Mucosa of stomach (tissue), 1 donor: Measurements from ENCODE around the gene ACSBG1.

Source experiments
- H3K27me3 ChIP-seq: one replicate; pipeline ENCODE4 v1.7.0; 2013; ENCODE audit warnings: mild to moderate bottlenecking, low read length; ENCODE audit not compliant: control insufficient read depth, insufficient read depth
- H3K36me3 ChIP-seq: one replicate; pipeline ENCODE4 v1.7.0; 2013; ENCODE audit warnings: low read length; ENCODE audit not compliant: control insufficient read depth, insufficient read depth
- H3K4me1 ChIP-seq: one replicate; pipeline ENCODE4 v1.7.0; 2013; ENCODE audit warnings: mild to moderate bottlenecking, low read length; ENCODE audit not compliant: control insufficient read depth, insufficient read depth
- H3K4me3 ChIP-seq: one replicate; pipeline ENCODE4 v1.7.0; 2013; ENCODE audit warnings: low read length
- H3K9ac ChIP-seq: one replicate; pipeline ENCODE4 v1.7.0; 2013; ENCODE audit warnings: mild to moderate bottlenecking, low read length, moderate library complexity
- H3K9me3 ChIP-seq: one replicate; pipeline ENCODE4 v1.7.0; 2013; ENCODE audit warnings: mild to moderate bottlenecking, low read length, moderate library complexity; ENCODE audit not compliant: control insufficient read depth
- donor health status: Pancreatic carcinoma.

Gene ACSBG1

DNA sequence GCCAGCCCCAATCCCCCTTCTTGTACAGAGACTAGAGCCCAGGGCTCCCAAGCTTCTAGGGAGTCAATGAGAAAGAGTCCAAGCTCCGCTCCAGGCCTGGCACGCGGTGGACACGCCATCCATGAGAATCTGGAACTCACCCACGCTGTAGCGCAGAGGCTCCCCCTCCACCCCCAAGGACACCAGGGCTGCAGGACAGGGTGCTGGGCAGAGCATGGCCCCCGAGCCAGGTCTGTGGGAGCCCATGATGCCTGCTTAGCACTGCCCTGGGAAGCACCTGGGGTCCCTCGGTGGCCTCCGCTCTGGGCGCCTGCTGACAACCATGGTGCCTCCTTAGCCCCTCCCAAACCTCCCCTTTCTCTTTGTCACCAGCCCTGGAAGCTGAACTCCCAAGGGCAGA, 28.5 kb downstream of the ACSBG1 start:
- Histone ChIP-seq H3K4me3 (no peak overlapping the region), H3K27me3 (peaks cover 5% of the 10 kb centered on the region), H3K9ac (no peak overlapping the region), H3K4me1 (peaks cover 25% of the 10 kb centered on the region), H3K36me3 (no peaks in the 10 kb centered on the region), H3K9me3 (no peaks in the 10 kb centered on the region)

DNA sequence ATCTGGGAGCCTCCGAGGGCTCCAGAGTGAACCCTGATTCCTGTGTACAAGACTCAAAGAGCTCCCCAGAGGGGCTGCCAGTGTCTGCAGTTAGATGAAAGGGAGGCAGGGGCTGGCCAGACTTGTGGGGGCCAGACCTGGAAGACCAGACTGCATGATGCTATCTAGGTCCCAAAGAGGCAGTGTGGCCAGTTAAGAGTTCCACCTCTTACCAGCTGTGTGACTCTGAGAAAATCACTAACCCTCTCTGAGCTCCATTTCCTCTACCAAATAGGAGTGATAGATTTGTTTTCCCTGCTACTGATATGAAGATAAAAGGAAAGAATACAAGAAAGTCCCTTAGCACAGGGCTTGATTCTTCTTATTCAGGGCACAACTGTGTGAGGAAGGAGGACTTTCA, 29.0 kb downstream of the ACSBG1 start:
- Histone ChIP-seq H3K9ac (no peak overlapping the region), H3K36me3 (no peaks in the 10 kb centered on the region), H3K27me3 (peaks cover 5% of the 10 kb centered on the region), H3K4me1 (peaks cover 20% of the 10 kb centered on the region), H3K9me3 (no peaks in the 10 kb centered on the region), H3K4me3 (no peak overlapping the region)

DNA sequence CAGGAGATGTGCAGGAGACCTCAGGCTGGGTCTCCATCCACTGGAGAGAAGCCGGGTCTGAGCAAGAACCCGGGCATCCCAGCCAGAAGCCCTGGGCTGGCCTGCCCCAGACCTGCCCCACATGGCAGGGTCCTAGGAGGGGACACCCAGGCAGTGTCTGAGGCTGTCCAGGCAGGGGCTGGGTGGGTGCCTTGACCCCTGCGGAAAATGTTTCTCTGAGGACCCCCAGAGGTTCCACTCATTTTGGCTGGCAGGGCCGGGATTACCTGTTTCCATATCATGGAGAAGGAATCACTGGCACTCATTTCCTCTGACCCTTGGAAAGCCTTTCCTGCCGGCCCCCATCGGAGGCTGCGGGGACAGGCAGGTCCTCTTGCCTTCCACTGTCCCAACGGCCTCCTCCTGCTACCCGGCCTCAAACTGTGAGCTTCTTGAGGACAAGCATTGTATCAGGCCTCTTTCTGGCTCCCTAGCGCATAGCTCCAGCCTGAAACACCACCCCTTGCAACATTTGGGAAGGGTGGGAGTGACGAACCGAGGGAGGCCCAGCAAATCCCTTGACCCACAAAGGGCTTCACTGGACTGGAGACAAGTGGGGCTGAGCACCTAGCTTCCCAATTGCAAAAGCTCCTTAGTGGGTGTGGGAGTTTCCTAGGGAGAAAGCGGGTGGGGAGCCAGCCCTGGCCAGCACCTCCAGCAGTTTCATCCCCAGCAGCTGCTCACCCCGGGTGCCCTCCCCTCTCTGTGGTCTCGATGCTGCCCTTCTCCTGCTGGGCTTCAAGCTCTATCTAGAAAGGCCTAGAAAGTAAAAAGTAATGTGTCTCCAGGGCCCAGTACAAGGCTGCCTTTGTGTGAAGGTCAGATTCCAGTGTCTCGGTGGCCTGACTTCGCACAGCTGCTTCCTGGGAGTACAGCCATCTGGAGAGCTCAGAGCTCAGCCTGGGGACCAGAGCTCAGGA, 29.7 kb downstream of the ACSBG1 start:
- Histone ChIP-seq H3K36me3 (no peaks in the 10 kb centered on the region), H3K4me1 (peaks cover 13% of the 10 kb centered on the region), H3K9me3 (no peaks in the 10 kb centered on the region), H3K9ac (no peak overlapping the region), H3K4me3 (no peak overlapping the region), H3K27me3 (peaks cover 5% of the 10 kb centered on the region)

DNA sequence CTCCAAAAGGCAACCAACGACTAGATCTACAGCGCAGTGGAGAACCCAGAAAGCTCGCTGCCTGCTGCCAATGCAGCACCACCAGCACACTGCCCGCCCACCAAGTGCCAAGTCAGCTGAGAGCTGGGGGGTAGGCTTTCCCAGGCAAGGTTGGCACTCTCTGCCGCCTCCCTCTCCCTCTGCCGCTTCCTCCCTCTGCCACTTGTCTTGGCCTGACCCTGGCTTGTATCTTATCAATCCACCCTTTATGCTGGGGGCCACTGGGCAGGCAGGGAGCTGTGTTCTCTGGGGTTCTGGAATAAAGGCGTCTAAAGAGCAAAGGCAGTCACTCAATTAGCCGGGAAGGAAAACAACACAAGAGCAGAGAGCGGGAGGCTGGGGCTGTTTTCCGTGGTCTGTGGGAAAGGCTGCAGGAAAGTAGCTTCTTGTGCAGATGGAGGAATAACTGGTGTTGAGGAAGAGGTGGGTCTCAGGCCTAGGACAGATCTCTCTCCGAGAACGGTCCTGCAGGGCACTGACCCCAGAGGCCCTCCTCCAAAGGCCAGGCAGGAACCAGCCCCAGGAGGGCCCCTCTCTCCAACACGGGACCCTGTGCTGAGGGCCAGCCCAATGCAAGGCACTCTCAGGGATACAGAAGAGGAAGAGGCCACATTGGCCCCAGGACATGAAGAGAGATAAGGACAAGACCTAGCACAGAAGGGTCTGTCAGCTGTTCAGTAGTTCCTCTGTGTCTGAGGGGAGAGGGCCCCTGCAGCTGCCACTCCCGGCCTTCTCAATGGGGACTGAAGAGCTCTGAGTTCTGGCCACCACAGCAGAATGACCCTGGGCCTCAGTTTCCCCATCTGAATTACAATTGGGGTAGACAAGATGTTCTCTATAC, 30.8 kb downstream of the ACSBG1 start:
- no peak overlapping the region for H3K9ac ChIP-seq
- H3K27me3 ChIP-seq, result peaks cover 5% of the 10 kb centered on the region
- H3K9me3 ChIP-seq, result no peaks in the 10 kb centered on the region
- no peaks in the 10 kb centered on the region for H3K36me3 ChIP-seq
- peaks cover 5% of the 10 kb centered on the region for H3K4me1 ChIP-seq
- no peak overlapping the region for H3K4me3 ChIP-seq

DNA sequence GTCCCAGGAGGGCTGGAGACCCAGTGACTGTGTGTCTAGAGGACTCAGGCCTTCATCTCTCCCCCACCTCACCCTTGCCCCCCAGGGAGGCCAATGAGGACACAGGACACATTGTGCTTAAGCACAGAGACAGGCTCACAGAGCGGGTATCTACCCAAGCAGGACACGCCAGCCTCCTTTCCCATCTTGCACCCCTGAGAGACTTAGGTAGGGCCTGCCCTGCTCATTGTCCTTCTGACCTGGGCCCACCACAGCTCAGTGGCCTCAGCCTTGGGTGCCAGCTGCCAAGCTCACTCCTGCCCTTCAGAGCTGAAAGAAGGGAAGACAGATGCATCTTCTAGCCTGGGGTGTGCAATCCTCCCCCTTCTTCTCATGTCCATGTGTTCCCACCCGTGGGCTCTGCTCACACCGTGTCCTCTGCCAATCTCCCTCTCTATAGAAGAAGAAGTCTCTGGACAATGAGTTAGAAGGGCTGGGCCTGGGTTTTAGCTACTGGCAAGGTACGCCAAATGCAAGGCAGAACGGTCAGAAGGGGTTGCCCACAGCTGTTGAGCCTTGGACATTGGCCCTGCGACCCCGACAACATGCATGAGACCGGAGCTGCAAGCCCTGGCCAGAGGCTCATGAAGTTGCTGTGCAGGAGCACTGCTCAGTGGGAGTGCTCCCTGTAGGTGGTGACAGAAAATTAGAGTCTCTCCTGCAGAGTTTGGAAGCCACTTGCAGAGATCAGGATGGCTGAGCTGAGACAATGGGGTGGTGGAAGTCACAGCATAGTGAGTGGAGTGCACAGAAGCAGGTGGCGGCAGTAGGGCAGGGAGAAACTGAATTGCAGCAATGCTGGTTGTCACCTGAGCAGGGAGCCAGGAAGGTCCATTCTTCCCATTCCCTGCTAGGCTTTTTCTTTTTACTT, 32.8 kb downstream of the ACSBG1 start:
- peaks cover 5% of the 10 kb centered on the region for H3K4me1 ChIP-seq
- H3K27me3 ChIP-seq, result peaks cover 5% of the 10 kb centered on the region
- H3K36me3 ChIP-seq, result no peaks in the 10 kb centered on the region
- no peaks in the 10 kb centered on the region for H3K9me3 ChIP-seq
- H3K4me3 ChIP-seq, result no peak overlapping the region
- no peak overlapping the region for H3K9ac ChIP-seq

DNA sequence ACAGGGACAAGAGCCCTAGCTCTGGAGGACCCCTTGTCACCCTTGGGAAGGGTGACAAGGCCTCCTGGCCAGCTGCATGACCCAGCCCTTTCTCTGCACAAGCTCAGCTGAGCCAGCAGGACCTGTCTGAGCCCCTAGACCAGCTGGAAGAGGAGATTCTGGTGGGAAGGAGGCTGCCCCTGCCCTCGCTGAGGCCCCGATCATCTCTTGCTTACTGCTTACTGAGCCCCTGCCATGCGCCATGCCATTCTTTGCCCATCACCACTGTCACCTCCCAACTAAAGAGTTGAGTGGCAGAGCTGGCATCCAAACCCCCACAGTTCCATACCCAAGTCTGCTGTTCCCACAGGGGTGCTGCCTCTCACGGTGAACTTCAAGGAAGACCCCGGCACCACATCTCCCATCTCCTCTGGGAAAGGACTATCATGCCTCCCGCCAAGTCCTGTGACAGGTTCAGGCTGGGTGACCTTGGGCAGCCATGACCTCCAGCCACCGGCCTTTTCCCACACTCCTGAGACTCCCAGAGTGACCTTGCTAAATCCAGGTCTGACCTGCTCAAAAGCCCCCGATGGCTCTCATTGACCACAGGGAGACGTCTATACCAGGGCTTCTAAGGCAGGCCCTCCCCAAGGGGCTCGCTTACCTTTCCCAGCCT, 34.0 kb downstream of the ACSBG1 start:
- H3K9me3 ChIP-seq, result no peaks in the 10 kb centered on the region

DNA sequence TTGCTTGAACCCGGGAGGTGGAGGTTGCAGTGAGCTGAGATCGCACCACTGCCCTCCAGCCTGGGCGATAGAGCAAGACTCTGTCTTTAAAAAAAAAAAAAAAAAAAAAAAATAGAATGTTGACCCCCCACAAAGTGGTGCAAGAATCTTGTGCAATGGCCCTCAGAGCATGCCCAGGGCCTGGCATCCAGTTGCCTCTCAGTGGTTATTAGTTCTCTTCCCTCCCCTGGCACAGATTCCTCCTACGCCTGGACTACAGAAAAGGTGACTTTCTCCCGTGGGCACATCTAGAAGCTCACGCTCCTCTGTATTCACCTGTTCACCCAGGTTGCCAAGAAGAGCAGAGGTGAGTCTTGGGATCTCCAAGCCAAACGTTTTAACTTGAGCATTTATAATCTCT, 36.7 kb downstream of the ACSBG1 start:
- H3K9me3 ChIP-seq, result no peaks in the 10 kb centered on the region
- peaks cover 9% of the 10 kb centered on the region for H3K27me3 ChIP-seq
- H3K36me3 ChIP-seq, result no peaks in the 10 kb centered on the region
- no peak overlapping the region for H3K4me3 ChIP-seq
- no peaks in the 10 kb centered on the region for H3K4me1 ChIP-seq
- H3K9ac ChIP-seq, result no peak overlapping the region

More for the DNA sequence above, 34.0 kb downstream of the ACSBG1 start:
- no peak overlapping the region for H3K4me3 ChIP-seq
- peaks cover 5% of the 10 kb centered on the region for H3K27me3 ChIP-seq
- H3K4me1 ChIP-seq, result peaks cover 5% of the 10 kb centered on the region
- H3K9ac ChIP-seq, result no peak overlapping the region
- H3K36me3 ChIP-seq, result no peaks in the 10 kb centered on the region

DNA sequence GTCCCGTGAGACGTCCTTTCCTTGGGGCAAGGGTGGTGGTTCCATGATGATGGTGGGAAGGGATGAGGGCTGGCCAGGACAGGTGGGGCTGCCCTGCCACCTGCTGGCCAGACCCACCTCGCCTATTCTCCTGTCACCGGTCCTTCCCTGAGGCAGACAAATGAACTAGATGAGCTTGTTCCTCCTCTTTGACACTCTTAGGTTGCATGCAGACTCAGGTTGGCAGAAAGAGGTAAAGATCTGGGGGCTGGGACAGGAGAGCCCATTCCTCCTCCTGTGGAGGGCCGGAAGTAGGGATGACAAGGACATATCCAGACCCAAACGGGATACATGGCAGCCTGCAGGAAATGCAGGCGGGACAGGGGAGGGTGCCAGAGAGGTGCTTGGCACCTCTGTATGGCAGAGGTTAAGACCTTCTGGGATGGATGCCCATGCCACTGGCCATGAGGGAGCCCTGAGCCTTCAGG, 38.6 kb downstream of the ACSBG1 start:
- no peaks in the 10 kb centered on the region for H3K4me1 ChIP-seq
- H3K9ac ChIP-seq, result no peak overlapping the region
- peaks cover 9% of the 10 kb centered on the region for H3K27me3 ChIP-seq
- H3K9me3 ChIP-seq, result no peaks in the 10 kb centered on the region
- no peaks in the 10 kb centered on the region for H3K36me3 ChIP-seq
- H3K4me3 ChIP-seq, result no peak overlapping the region

DNA sequence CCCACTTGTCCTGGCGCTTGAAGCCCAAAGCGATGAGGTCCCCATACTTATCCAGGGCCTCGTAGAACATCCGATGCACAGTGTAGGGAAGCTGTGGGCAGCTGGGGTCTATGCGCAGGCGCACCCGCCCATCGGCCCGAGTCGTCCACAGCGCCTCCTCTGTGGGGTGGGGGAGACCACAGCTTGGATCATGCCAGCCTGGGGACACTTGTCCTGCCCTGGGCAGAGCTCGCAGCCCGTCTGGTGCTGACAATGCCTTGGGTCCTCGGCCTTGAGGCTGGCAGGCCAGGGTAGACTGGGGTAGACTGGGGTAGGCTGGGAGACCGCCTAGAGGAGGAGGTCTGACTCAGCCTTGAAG, 39.8 kb downstream of the ACSBG1 start:
- peaks cover 9% of the 10 kb centered on the region for H3K27me3 ChIP-seq
- H3K9me3 ChIP-seq, result no peaks in the 10 kb centered on the region
- no peak overlapping the region for H3K9ac ChIP-seq
- H3K36me3 ChIP-seq, result no peaks in the 10 kb centered on the region
- no peak overlapping the region for H3K4me3 ChIP-seq
- H3K4me1 ChIP-seq, result no peaks in the 10 kb centered on the region

DNA sequence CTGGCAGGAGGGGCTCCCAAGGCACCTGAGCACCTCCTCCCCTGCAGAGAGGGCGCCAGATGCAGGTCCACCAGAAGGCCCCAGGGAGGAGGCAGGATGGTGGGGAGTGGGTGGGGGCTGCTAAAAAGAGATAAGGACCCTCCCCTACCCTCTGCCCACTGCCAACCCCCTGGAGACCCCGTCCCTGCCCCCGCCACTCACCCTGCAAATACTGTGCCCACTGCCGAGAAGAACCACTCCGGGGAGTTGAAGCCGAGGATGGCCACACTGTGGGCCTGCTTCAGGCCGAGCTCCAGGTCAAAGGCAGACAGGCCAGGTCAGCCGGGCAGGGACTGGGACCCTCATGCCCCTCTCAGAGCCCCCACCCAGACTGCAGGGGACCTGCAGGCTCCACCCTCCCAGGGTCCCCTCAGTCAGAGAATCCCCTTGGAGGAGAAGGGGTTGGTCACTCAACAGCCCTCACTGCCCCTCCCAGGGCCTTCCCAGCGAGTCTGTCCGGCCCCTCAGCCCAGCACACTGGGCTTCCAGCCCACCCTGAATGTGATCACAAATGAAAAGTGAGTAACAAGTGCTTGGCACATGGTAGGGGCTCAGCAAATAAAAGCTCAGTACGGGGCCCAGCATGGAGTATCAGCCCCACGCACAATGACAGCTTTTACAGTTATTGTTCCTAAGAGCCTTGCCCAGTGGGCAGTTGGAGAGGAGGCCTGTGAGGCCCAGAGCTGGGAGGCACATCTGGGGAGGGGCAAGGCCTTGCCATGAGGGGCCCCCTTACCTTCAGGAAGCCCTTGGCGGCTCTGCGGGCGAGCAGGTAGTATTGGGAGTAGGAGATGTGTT, 40.4 kb downstream of the ACSBG1 start:
- peaks cover 9% of the 10 kb centered on the region for H3K27me3 ChIP-seq
- no peak overlapping the region for H3K9ac ChIP-seq
- H3K9me3 ChIP-seq, result no peaks in the 10 kb centered on the region
- no peak overlapping the region for H3K4me3 ChIP-seq
- no peaks in the 10 kb centered on the region for H3K36me3 ChIP-seq
- H3K4me1 ChIP-seq, result no peaks in the 10 kb centered on the region
